NCI-H345 treated with DMSO at 0.1 percent for 48 hours (cell line): ENCODE results near the gene ZSWIM6.

Source experiments
- DNase-seq: peaks from one replicate; lab custom pipeline; 2025; ENCODE audit not compliant: unreplicated experiment; lab: John Stamatoyannopoulos, UW

The ZSWIM6 gene

GRCh38 chr5:61438298-61438970 lies 106.4 kb downstream of the ZSWIM6 start:
- no peak for DNase-seq

GRCh38 chr5:61440086-61440485 lies 108.0 kb downstream of the ZSWIM6 start:
- DNase-seq, result no peak

GRCh38 chr5:61440596-61440995 lies 108.5 kb downstream of the ZSWIM6 start:
- no peak for DNase-seq

- DNase-seq, result no peak
These were observed 109.7 kb downstream of the ZSWIM6 start for GRCh38 chr5:61441742-61442141.

GRCh38 chr5:61447780-61448495 lies 115.9 kb downstream of the ZSWIM6 start:
- no peak for DNase-seq

GRCh38 chr5:61449804-61450492 lies 117.9 kb downstream of the ZSWIM6 start:
- no peak for DNase-seq

GRCh38 chr5:61450493-61451279 lies 118.6 kb downstream of the ZSWIM6 start:
- DNase-seq, result no peak

- DNase-seq, result no peak
These were observed 123.3 kb downstream of the ZSWIM6 start for GRCh38 chr5:61455179-61456006.

GRCh38 chr5:61460471-61460870 lies 128.4 kb downstream of the ZSWIM6 start:
- DNase-seq, result no peak

GRCh38 chr5:61461417-61461816 lies 129.4 kb downstream of the ZSWIM6 start:
- no peak for DNase-seq

- DNase-seq, result no peak
These were observed 129.9 kb downstream of the ZSWIM6 start for GRCh38 chr5:61461926-61462325.

- DNase-seq, result no peak
These were observed 131.5 kb downstream of the ZSWIM6 start for GRCh38 chr5:61463596-61463995.

- no peak for DNase-seq
These were observed 132.5 kb downstream of the ZSWIM6 start for GRCh38 chr5:61464512-61464911.

- no peak for DNase-seq
These were observed 133.0 kb downstream of the ZSWIM6 start for GRCh38 chr5:61465066-61465465.

GRCh38 chr5:61465496-61465895 lies 133.4 kb downstream of the ZSWIM6 start:
- no peak for DNase-seq

GRCh38 chr5:61466017-61466416 lies 134.0 kb downstream of the ZSWIM6 start:
- DNase-seq, result no peak

GRCh38 chr5:61467766-61468482 lies 135.9 kb downstream of the ZSWIM6 start:
- DNase-seq, result no peak

- no peak for DNase-seq
These were observed 136.4 kb downstream of the ZSWIM6 start for GRCh38 chr5:61468483-61468865.

- DNase-seq, result no peak
These were observed 139.3 kb downstream of the ZSWIM6 start for GRCh38 chr5:61471352-61471751.
